Ovary (tissue), 3 donors: ENCODE measurements around the gene PTPRK.

Source experiments
- EP300 ChIP-seq: sonication (generic); formaldehyde crosslinking; IDR thresholded peaks from one replicate; pipeline ENCODE4 v1.6.1; 2017; ENCODE audit warnings: antibody characterized with exemption
- POLR2A ChIP-seq: fragments of 450-650 bp; IDR thresholded peaks from one replicate; pipeline ENCODE4 v1.6.1; 2017; ENCODE audit warnings: antibody characterized with exemption, mild to moderate bottlenecking, moderate library complexity
- TF ChIP-seq, protein P1 (sequence below), 3 donors: fragments of 450-650 bp in 2 of 3; fragments of 200-600 bp in 1 of 3; IDR thresholded peaks; one replicate each; pipeline versions ENCODE4 v1.5.1 to v1.8.0; 2016 to 2022; ENCODE audit warnings: antibody characterized with exemption in 3 of 3, mild to moderate bottlenecking in 1 of 3
- donor health status: DM: no; HTN: no; CAD: no.

DNA sequence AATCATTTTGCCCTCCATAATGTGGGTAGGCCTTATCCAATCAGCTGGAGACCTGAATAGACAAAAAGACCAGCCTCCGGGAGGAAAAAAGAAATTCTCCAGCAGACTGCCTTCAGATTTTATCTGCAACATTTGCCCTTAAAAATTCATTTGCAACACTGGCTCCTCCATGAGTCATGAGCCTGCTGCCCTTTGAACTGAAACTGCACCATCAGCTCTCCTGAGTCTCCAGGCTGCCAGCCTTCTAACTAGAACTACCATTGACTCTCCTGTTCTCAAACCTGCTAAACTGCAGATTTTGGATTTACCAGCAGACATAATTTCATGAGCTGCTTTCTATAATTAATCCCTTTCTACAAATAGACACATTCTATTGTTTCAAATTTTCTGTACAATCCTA lies 395.7 kb downstream of the PTPRK start:
- TF ChIP-seq, protein P1, sequence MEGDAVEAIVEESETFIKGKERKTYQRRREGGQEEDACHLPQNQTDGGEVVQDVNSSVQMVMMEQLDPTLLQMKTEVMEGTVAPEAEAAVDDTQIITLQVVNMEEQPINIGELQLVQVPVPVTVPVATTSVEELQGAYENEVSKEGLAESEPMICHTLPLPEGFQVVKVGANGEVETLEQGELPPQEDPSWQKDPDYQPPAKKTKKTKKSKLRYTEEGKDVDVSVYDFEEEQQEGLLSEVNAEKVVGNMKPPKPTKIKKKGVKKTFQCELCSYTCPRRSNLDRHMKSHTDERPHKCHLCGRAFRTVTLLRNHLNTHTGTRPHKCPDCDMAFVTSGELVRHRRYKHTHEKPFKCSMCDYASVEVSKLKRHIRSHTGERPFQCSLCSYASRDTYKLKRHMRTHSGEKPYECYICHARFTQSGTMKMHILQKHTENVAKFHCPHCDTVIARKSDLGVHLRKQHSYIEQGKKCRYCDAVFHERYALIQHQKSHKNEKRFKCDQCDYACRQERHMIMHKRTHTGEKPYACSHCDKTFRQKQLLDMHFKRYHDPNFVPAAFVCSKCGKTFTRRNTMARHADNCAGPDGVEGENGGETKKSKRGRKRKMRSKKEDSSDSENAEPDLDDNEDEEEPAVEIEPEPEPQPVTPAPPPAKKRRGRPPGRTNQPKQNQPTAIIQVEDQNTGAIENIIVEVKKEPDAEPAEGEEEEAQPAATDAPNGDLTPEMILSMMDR (IDR thresholded peaks at IDR 0.05), result no peak
- TF ChIP-seq POLR2A (no peak), EP300 (no peak)
